PC-3 (cell line): ENCODE data around the gene CSF2.
"Not testable (repeated sequence)": the region's sequence is repeated elsewhere in the genome, so short reads cannot be mapped to it uniquely, and the experiment has no call there.

Experiments used
- EZH2 ChIP-seq: fragments of 300-600 bp; sonication (generic); IDR thresholded peaks from one replicate; pipeline ENCODE4 v1.6.1; 2017; ENCODE audit warnings: antibody characterized with exemption, mild to moderate bottlenecking, low read length; ENCODE audit not compliant: unreplicated experiment
- EZH2phosphoT487 ChIP-seq: fragments of 300-600 bp; sonication (generic); IDR thresholded peaks from 2 replicates; pipeline ENCODE4 v1.6.1; 2018; ENCODE audit warnings: mild to moderate bottlenecking, antibody characterized with exemption, low read length, borderline replicate concordance
- TF ChIP-seq, protein P1 (sequence below): fragments of 300-600 bp; sonication (generic); conservative IDR thresholded peaks from 2 replicates; pipeline ENCODE4 v1.5.1; 2017; ENCODE audit warnings: antibody characterized with exemption, low read depth, mild to moderate bottlenecking, low read length

DNA sequence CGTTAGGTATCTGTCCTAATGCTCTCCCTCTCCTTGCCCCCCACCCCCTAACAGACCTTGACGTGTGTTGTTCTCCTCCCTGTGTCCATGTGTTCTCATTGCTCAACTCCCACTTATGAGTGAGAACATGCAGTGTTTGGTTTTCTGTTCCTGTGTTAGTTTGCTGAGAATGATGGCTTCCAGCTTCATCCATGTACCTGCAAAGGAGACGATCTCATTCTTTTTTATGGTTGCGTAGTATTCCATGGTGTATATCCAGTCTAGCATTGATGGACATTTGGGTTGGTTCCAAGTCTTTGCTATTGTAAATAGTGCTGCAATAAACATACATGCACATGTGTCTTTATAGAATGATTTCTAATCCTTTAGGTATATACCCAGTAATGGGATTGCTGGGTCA lies 50.0 kb downstream of the CSF2 start:
- TF ChIP-seq, protein P1, sequence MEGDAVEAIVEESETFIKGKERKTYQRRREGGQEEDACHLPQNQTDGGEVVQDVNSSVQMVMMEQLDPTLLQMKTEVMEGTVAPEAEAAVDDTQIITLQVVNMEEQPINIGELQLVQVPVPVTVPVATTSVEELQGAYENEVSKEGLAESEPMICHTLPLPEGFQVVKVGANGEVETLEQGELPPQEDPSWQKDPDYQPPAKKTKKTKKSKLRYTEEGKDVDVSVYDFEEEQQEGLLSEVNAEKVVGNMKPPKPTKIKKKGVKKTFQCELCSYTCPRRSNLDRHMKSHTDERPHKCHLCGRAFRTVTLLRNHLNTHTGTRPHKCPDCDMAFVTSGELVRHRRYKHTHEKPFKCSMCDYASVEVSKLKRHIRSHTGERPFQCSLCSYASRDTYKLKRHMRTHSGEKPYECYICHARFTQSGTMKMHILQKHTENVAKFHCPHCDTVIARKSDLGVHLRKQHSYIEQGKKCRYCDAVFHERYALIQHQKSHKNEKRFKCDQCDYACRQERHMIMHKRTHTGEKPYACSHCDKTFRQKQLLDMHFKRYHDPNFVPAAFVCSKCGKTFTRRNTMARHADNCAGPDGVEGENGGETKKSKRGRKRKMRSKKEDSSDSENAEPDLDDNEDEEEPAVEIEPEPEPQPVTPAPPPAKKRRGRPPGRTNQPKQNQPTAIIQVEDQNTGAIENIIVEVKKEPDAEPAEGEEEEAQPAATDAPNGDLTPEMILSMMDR: not testable (repeated sequence)
- not testable (repeated sequence) for TF ChIP-seq EZH2, EZH2phosphoT487
